ENCODE results near the gene RINL. TPM values are rescaled to one million over a fixed set of nuclear protein-coding genes. Genes with fewer than 3 reads are reported as not detected.

Gene RINL, protein sequence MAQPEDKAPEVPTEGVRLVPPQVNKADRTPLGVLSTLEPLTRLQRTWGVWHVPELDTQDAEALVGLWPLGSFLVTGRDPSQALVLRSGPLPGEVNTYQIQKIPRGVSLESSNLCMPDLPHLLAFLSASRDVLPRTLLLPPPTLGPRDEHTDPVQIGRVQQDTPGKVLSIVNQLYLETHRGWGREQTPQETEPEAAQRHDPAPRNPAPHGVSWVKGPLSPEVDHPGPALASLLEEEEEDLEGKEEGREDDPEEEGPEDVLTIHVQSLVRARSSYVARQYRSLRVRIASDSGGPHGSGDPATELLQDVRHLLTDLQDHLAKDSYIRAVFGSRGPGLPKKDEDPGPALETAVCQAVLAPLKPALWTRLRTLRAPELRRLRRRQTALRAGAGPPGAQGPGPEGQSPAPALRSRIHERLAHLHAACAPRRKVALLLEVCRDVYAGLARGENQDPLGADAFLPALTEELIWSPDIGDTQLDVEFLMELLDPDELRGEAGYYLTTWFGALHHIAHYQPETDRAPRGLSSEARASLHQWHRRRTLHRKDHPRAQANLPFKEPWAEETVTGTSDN
- 10 to 100 TPM in 1 of 4 donors, 1 to 10 TPM in 3; 2.9 to 10.6 (median 6.7) TPM for polyA plus RNA-seq (ENCODE audit: insufficient read length in 4 of 4)

DNA sequence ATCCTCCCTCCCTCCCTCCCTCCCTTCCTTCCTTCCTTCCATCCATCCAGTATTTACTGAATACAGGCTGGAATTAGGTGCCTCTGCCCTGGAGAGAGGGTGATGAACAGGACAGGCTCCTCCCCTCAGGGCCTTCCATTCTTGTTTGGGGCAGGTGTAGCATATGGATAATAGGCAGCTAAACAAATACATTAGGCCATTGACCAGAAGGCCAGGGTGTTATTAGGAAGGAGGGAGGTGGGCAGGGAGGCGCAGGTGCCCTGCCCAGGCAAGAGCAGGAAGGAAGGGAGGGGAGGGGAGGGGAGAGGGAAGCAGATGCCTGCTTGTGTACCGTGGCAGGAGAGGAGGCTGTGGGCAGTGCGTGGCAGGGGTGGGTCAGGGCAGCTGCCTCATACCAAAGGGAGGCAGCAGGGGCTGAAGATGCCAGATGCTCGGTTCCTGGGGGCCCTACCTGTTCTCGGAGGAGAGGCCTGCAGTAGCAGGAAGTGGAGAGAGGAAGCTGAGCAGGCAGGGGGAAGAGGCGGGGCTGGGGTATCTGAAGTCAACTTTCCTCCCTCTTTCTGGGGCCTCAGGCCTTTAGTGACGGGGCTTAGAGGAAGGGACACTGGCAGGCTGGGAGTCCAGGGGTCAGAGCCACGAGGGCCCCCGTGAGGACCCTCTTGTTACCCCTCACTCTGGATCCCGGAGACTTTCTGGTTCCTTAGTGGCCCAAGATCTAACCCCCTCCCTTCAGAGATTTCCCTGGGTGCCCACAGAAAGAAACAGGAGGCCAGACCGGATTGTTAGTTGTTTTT, at the start of gene RINL:
RINL (minus strand) TSS at position 495 of the 794 bp plus-strand sequence. CDS start 1,533 bp downstream, outside the sequence.
- DNase-seq (ENCODE audit: low read depth in 4 of 4, low spot score in 3 of 4), result no peak

DNA sequence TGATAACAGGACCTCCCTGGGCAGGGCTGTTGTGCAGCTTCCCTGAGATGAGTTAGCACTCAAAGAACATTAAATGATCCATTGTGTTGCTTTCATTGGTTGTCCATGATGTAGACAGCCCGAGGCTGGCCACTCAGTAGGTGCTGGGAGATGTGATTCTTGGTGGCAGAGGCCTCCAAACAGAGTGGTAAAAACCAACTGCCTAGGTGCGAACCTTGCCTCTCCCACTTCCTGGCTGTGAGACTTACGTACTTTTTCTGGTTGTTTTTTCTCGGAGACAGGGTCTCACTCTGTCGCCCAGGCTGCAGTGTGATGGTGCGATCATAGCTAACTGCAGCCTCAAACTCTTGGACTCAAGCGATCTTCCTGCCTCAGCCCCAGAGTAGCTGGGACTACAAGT, 46.3 kb upstream of the RINL start:
- no peak for DNase-seq (ENCODE audit: low read depth in 4 of 4, low spot score in 3 of 4)

DNA sequence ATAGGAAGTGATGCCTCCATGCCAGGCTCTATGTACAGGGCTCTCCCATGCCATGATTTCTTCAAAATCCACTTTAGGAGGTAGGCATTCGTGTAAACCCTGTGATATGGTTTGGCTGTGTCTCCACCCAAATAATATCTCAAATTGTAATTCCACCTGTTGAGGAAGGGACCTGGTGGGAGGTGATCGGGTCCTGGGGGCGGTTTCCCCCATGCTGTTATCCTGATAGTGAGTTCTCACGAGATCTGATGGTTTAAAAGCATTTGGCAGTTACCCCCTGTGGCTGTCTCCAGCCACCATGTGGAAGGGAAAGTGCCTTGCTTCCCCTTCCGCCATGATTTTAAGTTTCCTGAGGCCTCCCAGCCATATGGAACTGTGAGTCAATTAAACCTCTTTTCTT, 44.4 kb upstream of the RINL start:
- DNase-seq (ENCODE audit: low read depth in 4 of 4, low spot score in 3 of 4), result no peak

DNA sequence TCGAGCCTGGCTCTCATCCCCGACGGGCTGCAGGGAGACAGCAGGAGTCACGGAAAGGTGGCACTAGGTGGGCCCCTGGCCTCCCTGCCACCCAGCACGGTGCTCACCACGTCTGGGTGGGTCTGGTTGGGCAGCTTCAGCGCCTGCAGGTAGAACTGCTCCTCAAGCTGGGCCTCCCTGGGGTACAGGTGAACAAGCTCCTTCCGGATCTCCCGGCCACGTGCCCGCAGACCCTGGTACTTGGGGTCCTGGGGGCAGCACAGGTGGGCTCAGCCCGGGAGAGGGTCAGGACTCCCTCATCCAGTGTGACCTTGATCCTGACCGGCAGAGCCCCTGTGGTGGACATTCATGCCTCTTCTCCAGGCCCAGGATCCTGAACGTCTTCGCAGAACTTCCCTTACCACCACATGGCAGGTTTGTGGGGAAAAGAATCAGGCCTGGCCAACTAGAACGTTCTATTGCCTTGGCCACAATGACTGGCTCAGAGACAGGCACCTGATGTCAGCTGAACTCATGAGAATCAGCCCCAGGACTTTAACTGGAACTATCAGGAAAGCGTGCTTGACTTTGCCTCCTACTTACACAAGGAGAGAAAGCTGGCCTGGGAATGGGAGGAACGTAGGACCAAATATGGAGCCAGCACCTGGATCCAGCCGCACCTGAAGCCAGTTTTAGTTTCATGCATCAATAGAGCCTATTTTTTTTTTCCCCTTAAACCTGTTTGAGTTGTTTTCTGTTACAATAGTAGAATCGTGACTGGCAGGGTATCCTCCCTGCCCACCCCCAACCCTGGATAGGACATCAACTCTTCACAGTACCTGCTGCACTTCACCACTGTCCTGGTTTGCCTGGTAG, 43.6 kb upstream of the RINL start:
- no peak for DNase-seq (ENCODE audit: low read depth in 4 of 4, low spot score in 3 of 4)

DNA sequence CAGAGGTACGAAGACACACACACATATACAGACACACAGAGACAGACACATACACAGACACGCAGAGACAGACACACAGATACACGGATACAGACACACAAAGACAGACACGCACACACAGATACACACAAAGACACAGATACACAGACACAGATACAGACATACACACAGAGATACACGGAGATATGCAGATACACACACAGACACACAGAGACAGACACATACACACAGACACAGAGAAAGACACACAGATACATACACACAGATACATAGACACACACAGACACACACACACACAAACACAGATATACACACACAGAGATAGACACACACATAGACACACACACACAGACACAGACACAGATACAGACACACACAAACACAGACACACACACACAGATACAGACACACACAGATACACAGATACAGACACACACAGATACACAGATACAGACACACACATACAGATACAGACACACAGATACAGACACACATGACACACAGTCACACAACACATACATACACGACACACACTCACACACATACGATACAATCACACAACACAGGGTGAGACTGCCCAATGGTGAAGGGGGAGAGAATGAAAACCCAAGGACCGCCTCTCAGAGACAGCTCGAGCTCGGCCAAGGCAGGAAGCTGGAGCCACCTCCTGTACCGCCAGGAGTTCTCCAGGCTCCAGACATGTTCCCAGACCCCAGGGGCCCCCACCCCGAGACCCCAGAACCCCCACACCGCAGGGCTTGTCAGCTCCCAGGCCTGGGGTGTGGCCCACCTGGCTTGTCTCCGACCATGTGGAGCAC, 42.7 kb upstream of the RINL start:
- no peak for DNase-seq (ENCODE audit: low read depth in 4 of 4, low spot score in 3 of 4)

DNA sequence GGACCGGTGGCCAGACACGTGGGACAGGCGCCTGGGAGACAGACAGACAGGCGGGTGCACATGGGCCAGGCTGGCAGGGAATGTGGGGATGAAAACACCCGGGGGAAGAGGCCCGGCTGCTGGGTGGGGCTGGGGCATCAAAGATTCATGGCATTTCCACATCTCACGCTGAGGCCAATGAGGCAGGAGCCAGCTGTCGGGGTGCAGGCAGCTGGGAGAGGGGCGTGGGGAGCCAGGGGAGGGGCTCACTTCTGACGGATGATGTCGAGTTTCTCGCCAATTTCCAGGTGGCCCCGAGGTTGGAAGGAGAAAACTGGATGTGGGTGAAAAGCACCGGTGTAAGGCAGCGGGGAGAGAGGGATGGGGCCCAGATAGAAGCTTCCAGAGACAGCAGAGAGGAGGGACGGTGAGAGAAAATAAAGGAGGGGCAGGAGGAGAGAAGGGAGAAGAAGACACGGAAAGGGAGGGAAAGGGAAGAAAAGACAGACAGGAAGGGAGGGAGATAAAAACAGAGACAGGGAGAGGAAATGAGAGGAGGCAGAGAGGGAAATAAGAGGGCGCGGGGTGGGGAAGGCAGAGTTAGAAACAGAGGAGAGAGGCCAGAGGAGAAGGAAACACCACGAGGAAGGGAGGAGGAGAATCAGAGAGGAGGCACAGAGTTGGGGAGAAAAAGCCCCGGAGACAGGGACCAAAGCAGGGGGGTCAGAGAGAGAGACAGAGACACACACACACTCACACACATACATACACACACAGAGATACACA, 41.9 kb upstream of the RINL start:
- DNase-seq (ENCODE audit: low read depth in 4 of 4, low spot score in 3 of 4), result no peak

DNA sequence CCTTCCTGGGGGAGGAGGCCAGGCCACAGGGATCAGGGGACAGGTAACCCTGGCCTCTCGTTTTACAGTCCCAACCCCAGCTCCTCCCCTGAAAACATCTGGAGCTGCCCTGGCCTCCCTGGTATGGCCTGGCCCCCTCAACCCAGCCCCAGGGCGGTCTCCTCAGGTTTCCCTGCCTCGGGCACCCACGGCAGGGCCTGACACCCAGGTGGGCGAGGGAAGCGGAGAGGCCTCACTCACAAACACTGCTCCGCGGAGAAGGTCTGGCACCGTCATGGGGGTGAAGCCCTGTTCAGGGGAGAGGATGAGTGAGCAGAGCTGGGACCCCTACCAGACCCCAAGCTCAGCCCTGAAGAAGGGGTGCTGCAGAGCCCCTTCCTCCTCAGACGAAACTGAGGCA, 40.5 kb upstream of the RINL start:
- no peak for DNase-seq (ENCODE audit: low read depth in 4 of 4, low spot score in 3 of 4)

DNA sequence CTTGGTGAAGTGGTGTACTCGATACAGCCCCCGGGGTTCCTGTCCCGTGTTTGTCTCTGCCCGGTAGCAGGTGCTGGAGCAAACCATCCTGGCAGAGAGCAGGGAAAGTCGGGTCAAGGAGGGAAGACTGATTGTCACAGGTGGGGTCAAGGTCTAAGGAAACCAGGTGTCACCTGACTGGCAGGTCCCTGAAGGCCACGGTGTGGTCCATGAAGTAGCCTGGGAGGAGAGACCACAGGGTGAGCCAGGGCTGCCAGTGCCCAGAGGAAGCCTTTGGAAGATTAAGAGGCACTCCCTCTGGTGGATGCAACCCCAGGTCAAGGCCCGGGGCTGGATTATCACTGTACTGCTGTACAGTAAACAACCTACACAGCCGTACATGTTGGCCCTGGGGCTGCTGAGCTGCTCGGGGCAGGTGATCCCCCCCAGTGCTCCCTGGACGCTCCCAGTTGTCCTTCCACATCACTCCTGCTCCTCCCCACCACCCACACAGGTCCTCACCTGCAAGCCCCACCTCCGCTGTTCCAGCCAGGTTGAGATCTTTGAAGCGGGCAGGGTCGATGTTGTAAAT, 39.9 kb upstream of the RINL start:
- DNase-seq (ENCODE audit: low read depth in 4 of 4, low spot score in 3 of 4), result no peak

DNA sequence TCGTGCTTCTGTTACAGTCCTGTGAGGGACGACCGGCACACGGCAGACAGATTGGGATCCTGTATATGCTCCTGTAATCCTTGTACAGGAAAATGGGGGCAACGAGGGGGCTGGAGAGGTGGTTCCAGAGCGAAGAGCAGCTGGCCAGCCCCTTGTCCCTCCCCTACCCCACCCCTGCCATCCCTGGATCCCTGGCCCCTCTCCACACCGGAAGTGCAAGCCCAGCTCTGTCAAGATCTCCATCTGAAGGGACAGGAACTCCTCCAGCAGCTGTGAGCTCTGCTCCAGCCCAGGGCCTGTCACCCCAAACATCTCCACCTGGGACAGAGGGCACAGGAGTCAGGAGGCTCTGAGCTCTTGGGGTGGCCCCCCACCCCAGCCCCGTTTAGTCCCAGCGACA, 39.4 kb upstream of the RINL start:
- DNase-seq (ENCODE audit: low read depth in 4 of 4, low spot score in 3 of 4), result no peak

DNA sequence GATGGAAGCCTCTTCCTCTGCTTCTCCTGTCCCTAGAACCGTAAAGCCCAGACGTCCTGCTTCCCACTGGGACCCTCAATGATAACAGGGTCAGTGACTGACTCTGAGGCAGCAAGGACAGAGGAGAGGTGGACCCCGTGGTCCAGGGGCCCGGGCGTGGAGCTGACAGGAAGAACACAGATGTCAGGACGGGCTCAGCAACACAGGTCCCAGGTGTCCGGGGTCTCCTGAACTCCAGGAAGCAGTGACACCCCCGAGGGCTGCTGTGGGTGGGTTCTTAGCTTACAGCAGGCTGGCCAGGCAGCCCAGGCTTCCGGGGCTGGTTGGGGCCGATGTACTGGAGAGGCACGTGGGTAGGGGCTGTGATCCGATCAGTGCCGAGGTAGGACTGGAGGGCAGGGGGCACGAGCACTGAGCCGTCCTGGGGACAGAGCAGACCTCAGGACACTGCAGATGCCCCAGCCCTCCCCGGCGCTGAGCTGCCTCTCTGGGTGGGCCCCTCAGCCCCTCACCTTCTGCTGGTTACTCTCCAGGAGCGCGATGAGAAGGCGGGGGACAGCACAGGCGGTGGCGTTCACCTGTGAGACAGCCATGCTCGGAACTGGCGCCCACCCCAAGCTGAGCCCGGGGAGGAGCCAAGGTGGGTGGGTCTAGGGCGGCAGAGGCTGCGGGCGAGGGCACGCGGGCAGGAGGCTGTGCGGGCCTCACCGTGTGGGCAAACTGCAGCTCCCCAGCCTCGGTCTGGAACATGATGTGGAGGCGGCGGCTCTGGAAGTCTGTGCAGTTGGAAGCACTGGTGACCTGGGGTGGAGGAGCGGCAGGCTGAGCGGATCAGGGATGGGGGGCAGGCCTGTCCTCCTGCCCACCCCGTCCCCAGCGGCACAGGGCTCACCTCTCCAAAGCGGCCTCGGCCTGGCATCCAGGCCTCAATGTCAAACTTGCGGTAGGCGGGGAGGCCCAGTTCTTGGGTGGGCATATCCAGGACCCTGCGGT, 37.5 kb upstream of the RINL start:
- DNase-seq (ENCODE audit: low read depth in 4 of 4, low spot score in 3 of 4), result no peak

DNA sequence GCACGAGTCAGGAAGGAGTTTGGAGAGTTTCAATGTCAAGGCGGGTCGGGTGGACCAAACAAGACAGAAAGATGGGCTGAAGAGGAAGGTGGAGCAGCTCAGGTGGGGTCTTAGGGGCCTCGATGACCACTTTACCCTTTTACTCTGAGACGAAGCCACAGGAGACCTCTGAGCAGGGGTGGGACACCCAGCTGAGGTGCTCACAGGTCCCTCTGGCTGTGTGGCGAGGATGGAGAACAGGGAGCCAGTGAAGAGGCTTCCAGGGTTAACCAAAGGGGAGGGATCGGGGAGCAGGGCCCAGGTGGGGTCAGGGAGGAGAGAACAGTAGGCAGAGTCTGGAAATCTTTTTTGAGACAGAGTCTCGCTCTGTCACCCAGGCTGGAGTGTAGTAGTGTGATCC, 35.9 kb upstream of the RINL start:
- DNase-seq (ENCODE audit: low read depth in 4 of 4, low spot score in 3 of 4), result no peak

DNA sequence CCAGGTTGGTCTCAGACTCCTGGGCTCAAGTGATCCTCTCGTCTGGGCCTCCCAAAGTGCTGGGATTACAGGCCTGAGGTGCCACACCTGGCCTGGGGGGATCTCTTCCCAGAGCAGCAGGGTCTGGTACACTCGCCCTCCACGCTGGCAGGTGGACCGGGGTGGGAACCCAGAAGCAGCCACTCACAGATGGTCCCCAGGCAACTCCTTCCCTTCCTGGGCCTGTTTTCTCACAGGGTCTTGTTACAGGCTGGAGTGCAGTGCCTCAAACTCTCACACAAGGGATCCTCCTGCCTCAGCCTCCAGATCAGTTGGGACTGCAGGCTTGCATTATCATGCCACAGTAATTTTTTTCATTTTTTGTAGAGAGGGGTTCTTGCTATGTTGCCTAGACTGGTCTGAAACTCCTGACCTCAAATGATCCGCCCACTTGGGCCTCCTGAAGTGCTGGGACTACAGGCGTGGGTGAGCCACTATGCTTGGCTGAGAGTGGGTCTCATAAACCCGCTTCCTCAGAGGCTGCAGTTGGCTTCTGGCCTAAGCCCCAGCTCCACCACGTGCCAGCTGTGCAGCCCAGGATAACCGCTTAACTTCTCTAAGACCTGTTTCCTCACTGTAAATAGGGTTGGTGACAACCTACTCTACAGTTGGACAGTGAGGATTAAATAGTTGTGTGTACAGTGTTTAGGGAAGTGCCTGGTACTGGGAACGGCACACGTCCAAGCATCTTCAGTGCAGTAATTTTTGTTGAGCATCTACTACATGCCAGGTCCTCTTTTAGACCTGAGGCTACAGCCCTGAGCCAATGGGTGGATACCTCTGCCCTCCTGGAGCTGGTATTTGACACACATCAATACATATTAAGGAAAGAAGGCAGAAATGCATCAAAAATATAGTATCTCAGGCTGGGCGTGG, 34.8 kb upstream of the RINL start:
- no peak for DNase-seq (ENCODE audit: low read depth in 4 of 4, low spot score in 3 of 4)

DNA sequence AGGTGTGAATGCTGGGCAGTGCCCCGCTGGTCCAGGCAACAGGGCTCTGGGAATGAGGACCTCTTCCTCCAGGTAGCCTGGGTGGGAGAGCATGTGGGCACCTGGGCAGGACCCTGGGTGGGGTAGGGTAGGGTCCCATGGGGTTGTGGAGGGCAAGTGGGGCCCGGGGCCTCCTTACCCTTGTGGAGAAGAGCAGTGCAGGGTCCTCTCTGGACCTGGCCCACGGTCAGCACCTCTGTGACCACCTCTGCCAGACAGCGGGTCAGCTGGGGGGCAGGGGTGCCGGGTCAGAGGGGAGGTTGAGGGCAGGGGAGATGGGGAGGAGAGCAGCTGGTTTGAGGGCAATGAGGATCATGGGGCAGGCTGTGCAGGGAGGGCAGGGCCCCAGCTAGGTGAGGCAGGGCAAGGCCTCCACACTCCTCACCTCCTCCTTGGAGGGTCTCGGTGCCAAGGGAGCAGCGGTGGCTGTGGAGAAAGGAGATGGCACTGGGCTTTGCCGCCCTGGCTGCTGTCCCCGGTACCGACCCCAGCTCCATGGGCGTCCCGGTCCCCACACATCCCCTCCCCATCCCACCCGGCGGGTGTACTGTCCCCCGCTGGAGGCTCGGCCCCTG, 33.4 kb upstream of the RINL start:
- DNase-seq (ENCODE audit: low read depth in 4 of 4, low spot score in 3 of 4), result no peak

DNA sequence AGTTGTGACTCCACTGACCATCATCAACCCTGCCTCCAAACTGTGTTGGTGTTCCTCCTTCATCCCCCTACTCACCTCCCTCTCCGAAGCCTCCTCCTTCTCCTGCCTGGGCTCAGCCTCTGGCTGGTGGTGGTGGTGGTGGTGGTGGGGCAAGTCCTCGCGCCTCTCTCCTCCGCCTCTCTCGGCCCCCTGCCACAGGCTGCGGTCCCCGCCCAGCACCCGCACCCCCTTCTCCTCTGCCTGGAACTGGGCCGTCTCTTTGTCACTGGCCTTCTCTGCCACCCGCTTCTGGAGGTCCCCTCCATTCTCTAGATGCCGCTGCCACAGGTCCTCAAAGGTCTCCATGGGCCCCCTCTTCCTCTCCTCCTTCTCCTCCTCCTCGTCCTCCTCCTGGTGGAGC, 32.4 kb upstream of the RINL start:
- DNase-seq (ENCODE audit: low read depth in 4 of 4, low spot score in 3 of 4), result no peak

DNA sequence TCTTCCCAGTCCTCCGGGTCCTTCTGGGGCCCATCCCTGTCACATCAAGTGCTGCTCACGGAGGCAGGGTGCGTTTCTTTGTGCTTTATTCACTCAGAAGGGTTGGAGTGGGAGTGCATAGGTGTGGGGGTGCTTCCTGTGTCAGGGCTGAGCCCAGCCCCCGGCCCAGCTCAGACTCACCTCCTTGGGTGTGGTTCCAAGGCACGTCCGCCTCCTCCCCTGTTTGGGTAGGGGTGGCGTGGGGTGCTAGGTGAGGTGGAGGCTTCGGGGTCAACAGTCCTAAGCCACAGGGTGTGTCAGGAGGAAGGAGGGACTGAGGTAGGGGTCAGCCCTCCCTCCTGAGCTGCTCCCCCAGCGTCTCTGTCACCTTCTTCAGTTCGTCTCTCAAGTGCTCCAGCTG, 30.8 kb upstream of the RINL start:
- no peak for DNase-seq (ENCODE audit: low read depth in 4 of 4, low spot score in 3 of 4)

DNA sequence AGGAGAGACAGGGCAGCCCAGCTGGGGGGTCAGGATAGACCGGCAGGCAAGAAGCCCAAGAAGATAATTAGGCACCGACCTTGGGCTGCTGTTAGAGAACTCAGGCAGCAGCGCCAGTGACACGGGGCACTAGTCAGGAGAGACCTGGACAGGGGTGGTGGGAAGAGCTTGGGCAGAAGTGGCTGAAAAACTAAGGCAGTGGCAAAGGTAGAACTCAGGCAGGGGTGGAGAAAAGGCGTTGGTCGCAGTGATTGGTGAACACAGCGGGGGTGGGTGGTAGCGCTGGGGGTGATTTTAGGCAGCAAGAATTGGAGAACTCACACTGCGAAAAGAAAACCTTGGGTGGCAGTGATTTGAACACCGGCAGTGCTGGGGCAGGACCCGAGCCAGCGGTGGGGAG, 29.6 kb upstream of the RINL start:
- DNase-seq (ENCODE audit: low read depth in 4 of 4, low spot score in 3 of 4), result no peak

Measured in left renal pelvis (tissue), 4 donors.